HL-60 (cell line): Measurements from ENCODE around the gene MED16.

ENCODE experiments used
- DNase-seq, 2 experiments: peaks; one replicate each; pipeline ENCODE4 v3.0.0-alpha.2; 2010 to 2020; ENCODE audit warnings: low read depth in 1 of 2, low spot score in 1 of 2
- H3K27ac ChIP-seq: fragments of 250-450 bp; sonication (Bioruptor Pico); replicated peaks from 2 replicates; pipeline ENCODE4 v1.5.1; 2020; ENCODE audit warnings: mild to moderate bottlenecking, moderate library complexity
- H3K27me3 ChIP-seq: fragments of 250-450 bp; sonication (Bioruptor Pico); 2 replicates; pipeline ENCODE4 v1.5.1; 2021; ENCODE audit warnings: mild to moderate bottlenecking, moderate library complexity; ENCODE audit not compliant: insufficient read depth, poor library complexity, severe bottlenecking
- H3K4me3 ChIP-seq: replicated peaks from 2 replicates; pipeline ENCODE4 v1.5.1; 2011; ENCODE audit warnings: mild to moderate bottlenecking, control low read depth, low read length; ENCODE audit not compliant: insufficient read depth
- CTCF ChIP-seq: IDR thresholded peaks from one replicate; pipeline ENCODE4 v1.5.1; 2011; ENCODE audit warnings: low read length, control low read depth, inconsistent platforms; ENCODE audit not compliant: insufficient read depth
- GABPA ChIP-seq: IDR thresholded peaks from 2 replicates; pipeline ENCODE4 v1.6.1; 2012; ENCODE audit warnings: low read depth
- POLR2AphosphoS5 ChIP-seq: IDR thresholded peaks from 2 replicates; pipeline ENCODE4 v1.6.1; 2012; ENCODE audit warnings: low read depth
- SPI1 ChIP-seq: IDR thresholded peaks from 2 replicates; pipeline ENCODE4 v1.6.1; 2012; ENCODE audit warnings: low read depth, mild to moderate bottlenecking, borderline replicate concordance
- TF ChIP-seq, protein P1 (sequence below): IDR thresholded peaks from 2 replicates; pipeline ENCODE4 v1.6.1; 2012; ENCODE audit warnings: low read depth; ENCODE audit not compliant: insufficient replicate concordance

The MED16 gene

GRCh38 chr19:845707-846521 lies 47.1 kb downstream of the MED16 start:
- Histone ChIP-seq H3K27ac (peak overlapping the region; percentile 15; the same call in 1 of the 2 replicates), H3K27me3 (no peaks in the 10 kb centered on the region), H3K4me3 (no peak overlapping the region; the same call in 1 of the 2 replicates)
- DNase-seq = no peak
- peak; percentile 88 for TF ChIP-seq POLR2AphosphoS5
- no peak for TF ChIP-seq GABPA
- TF ChIP-seq CTCF = no peak
- no peak for TF ChIP-seq SPI1
- TF ChIP-seq, protein P1, sequence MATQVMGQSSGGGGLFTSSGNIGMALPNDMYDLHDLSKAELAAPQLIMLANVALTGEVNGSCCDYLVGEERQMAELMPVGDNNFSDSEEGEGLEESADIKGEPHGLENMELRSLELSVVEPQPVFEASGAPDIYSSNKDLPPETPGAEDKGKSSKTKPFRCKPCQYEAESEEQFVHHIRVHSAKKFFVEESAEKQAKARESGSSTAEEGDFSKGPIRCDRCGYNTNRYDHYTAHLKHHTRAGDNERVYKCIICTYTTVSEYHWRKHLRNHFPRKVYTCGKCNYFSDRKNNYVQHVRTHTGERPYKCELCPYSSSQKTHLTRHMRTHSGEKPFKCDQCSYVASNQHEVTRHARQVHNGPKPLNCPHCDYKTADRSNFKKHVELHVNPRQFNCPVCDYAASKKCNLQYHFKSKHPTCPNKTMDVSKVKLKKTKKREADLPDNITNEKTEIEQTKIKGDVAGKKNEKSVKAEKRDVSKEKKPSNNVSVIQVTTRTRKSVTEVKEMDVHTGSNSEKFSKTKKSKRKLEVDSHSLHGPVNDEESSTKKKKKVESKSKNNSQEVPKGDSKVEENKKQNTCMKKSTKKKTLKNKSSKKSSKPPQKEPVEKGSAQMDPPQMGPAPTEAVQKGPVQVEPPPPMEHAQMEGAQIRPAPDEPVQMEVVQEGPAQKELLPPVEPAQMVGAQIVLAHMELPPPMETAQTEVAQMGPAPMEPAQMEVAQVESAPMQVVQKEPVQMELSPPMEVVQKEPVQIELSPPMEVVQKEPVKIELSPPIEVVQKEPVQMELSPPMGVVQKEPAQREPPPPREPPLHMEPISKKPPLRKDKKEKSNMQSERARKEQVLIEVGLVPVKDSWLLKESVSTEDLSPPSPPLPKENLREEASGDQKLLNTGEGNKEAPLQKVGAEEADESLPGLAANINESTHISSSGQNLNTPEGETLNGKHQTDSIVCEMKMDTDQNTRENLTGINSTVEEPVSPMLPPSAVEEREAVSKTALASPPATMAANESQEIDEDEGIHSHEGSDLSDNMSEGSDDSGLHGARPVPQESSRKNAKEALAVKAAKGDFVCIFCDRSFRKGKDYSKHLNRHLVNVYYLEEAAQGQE = no peak

DNA sequence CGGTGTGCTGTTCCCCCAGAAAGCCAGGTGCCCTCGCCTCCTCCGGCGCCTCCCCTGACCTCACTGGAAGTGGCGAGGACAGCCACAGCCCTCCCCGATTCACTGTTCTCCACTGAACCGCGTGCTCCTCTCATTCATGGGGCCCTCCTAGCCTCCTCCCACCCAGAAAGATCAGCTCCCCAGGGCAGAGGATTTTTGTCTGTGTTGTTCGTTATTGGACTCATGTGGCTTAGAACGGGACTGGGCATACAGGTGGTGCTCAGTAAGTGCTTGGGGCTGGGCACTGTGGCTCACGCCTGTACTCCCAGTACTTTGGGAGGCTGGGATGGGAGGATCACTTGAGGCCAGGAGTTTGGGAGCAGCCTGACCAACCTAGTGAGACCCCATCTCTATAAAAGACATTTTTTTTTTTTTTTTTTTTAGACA lies 48.4 kb downstream of the MED16 start:
- peak; percentile 55 for TF ChIP-seq POLR2AphosphoS5
- TF ChIP-seq CTCF = no peak
- Histone ChIP-seq H3K27ac (peak overlapping the region; percentile 67), H3K27me3 (no peaks in the 10 kb centered on the region), H3K4me3 (peak overlapping the region; percentile 45)
- no peak for DNase-seq

GRCh38 chr19:843836-844545 lies 49.0 kb downstream of the MED16 start:
- peak in 1 of 2 experiments; percentile 63 for DNase-seq
- Histone ChIP-seq H3K27ac (peak overlapping the region; percentile 74), H3K4me3 (peak overlapping the region; percentile 68)

More at GRCh38 chr19:843836-844545, 49.0 kb downstream of the MED16 start:
- H3K27me3 ChIP-seq = no peaks in the 10 kb centered on the region
- TF ChIP-seq CTCF = no peak
- TF ChIP-seq POLR2AphosphoS5 = peak; percentile 60; the same call in 1 of the 2 replicates
